Pancreas (tissue), 10 donors: ENCODE measurements around the gene AATK. TPM values are rescaled to one million over a fixed set of nuclear protein-coding genes. Genes with fewer than 3 reads are reported as not detected.
A peak's percentile ranks its signal among the peaks of the same experiment; 100 is the strongest.

Experiments
- ATAC-seq, 4 donors: fragments of 200-7000 bp; cut with Tn5 transposase; one replicate each; pipeline versions ENCODE4 v1.8.0 to v1.9.1; 2020; ENCODE audit warnings: mild to moderate bottlenecking in 4 of 4, moderate library complexity in 4 of 4
- DNase-seq, 6 donors: peaks; one replicate each; pipeline ENCODE4 v3.0.0-alpha.2; 2020
- FAIRE-seq: peaks from 2 replicates; lab custom pipeline; 2012; peaks lifted over from hg19 to GRCh38; lab: Jason Lieb, UNC
- H3K27ac ChIP-seq, 4 donors: fragments of 200-600 bp; sonication (generic); 1 replicate in 3 of 4; 2 replicates in 1 of 4; pipeline versions ENCODE4 v1.5.0 to v1.8.0; 2020
- H3K27me3 ChIP-seq, 4 donors: fragments of 200-600 bp; one replicate each; pipeline ENCODE4 v1.8.0; 2021
- H3K36me3 ChIP-seq, 3 donors: fragments of 200-600 bp; sonication (generic) in 1 of 3; one replicate each; pipeline versions ENCODE4 v1.5.0 to v1.8.0; 2020 to 2021
- H3K4me1 ChIP-seq, 3 donors: fragments of 200-600 bp; one replicate each; pipeline ENCODE4 v1.8.0; 2021
- H3K4me3 ChIP-seq, 4 donors: fragments of 200-600 bp; sonication (generic) in 2 of 4; one replicate each; pipeline versions ENCODE4 v1.5.0 to v1.8.0; 2020 to 2021
- H3K9me3 ChIP-seq, 4 donors: fragments of 200-600 bp; one replicate each; pipeline ENCODE4 v1.8.0; 2021
- CTCF ChIP-seq, 4 donors: fragments of 200-600 bp; sonication (generic) in 3 of 4; IDR thresholded peaks; one replicate each; pipeline versions ENCODE4 v1.5.0 to v1.8.0; 2021; ENCODE audit warnings: antibody characterized with exemption in 4 of 4
- WGBS, 2 donors: extraction: QIAGEN DNeasy Blood & Tissue Kit; methylation state at CpG; one replicate each; pipeline ENCODE4 v1.1.7; 2013; 5-methylcytosine and 5-hydroxymethylcytosine counted together
- intact Hi-C, 3 donors: fragments of 100-400 bp; cut with DNase I; formaldehyde crosslinking; loops; one replicate each; pipeline versions ENCODE4 v1.11.1 to v1.14.2; 2022
- polyA plus RNA-seq, 2 donors: library from polyadenylated mRNA; stranded (reverse); fragments of 200-250 nt; gene quantifications; one replicate each; pipeline ENCODE4 v1.2.3, GENCODE V29; 2013
- total RNA-seq, 6 donors: library from RNA; stranded (reverse); fragmentation: NEBNext Ultra II Directional in 4 of 6; extraction: Animal tissue kit (Norgen Biotek cat#: 25700) in 4 of 6; gene quantifications; one replicate each; pipeline versions ENCODE4 v1.2.1 to v1.2.4, GENCODE V29; 2021 to 2023
- donor health status: healthy with polysubstance abuse.
- donor health status: DM: no; HTN: no; CAD: no; lungs with moderate emphysema.
- donor health status: DM: no; HTN: no; CAD: no.
- donor health status: control.
- donor health status: control.
- donor health status: Bipolar disorder and iron deficiency.
- donor health status: DM: yes; HTN: yes; CAD: no.
- donor health status: DM: no; HTN: no; CAD: no.
- donor health status: DM: no; HTN: no; CAD: no.
- donor health status: DM: yes; HTN: yes; CAD: no.

Gene AATK
- total and polyA plus RNA-seq, 8 donors = 24.3 to 49.6 (median 30.1) TPM

- Histone ChIP-seq H3K4me3 (no peak overlapping the region), H3K27me3 (no peaks in the 10 kb centered on the region), H3K9me3 (no peaks in the 10 kb centered on the region), H3K4me1 (no peaks in the 10 kb centered on the region), H3K36me3 (no peaks in the 10 kb centered on the region), H3K27ac (no peak overlapping the region)
- FAIRE-seq (no peak), DNase-seq (peak in 1 of 6 donors; percentile 5), ATAC-seq (peak in 1 of 4 donors; percentile 8)
- WGBS, 2 donors = 73 to 79% methylated on average over 8 of the region's 8 CpGs
- TF ChIP-seq CTCF (IDR thresholded peaks at IDR 0.05) = no peak
- intact Hi-C loops = no loop called here
Observed at GRCh38 chr17:81171941-81172340, 5.9 kb upstream of the AATK start.

- H3K27ac ChIP-seq = no peak overlapping the region
- peak in 2 of 6 donors; percentile 29 to 60 for DNase-seq
- 76 to 77% methylated on average over 15 of the region's 15 CpGs for WGBS, 2 donors
- H3K36me3 ChIP-seq = no peaks in the 10 kb centered on the region
- H3K27me3 ChIP-seq = no peaks in the 10 kb centered on the region
- no peak for FAIRE-seq
- no peaks in the 10 kb centered on the region for H3K4me1 ChIP-seq
- TF ChIP-seq CTCF (IDR thresholded peaks at IDR 0.05) = no peak
- ATAC-seq = no peak
- no peaks in the 10 kb centered on the region for H3K9me3 ChIP-seq
- H3K4me3 ChIP-seq = no peak overlapping the region
- intact Hi-C loops = no loop called here
Observed at GRCh38 chr17:81170727-81171494, 4.9 kb upstream of the AATK start.

DNA sequence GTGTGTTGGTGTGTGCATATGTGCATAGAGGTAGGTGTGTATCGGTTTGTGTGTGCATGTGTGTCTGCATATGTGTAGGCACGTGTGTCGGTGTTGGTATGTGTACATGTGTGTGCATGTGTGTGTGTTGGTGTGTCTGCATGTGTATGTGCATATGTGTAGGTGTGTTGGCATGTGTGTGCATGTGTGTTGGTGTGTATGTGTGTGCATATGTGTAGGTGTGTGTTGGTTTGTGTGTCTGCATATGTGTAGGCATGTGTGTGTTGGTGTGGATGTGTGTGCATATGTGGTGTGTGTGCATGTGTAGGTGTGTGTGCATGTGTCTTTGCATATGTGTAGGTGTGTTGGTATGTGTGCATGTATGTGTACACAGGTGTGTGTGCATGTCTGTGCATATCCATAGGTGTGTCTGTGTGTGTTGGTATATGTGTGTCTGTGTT lies 3.9 kb upstream of the AATK start:
- H3K4me1 ChIP-seq = no peaks in the 10 kb centered on the region
- H3K27me3 ChIP-seq = no peaks in the 10 kb centered on the region
- no peak for TF ChIP-seq CTCF (IDR thresholded peaks at IDR 0.05)
- H3K27ac ChIP-seq = no peak overlapping the region
- no peak overlapping the region for H3K4me3 ChIP-seq
- FAIRE-seq = no peak
- 77 to 91% methylated on average over 3 of the region's 3 CpGs for WGBS, 2 donors
- H3K36me3 ChIP-seq = no peaks in the 10 kb centered on the region
- ATAC-seq = no peak
- intact Hi-C loops = no loop called here
- H3K9me3 ChIP-seq = no peaks in the 10 kb centered on the region
- no peak for DNase-seq

GRCh38 chr17:81167638-81168037 lies 1.6 kb upstream of the AATK start:
- H3K4me3 ChIP-seq = no peak overlapping the region
- FAIRE-seq = no peak
- peak in 2 of 6 donors; percentile 21 to 64 for DNase-seq
- no peaks in the 10 kb centered on the region for H3K9me3 ChIP-seq
- no peak for ATAC-seq
- intact Hi-C loops = no loop called here
- no peaks in the 10 kb centered on the region for H3K36me3 ChIP-seq
- 90 to 97% methylated on average over 7 of the region's 7 CpGs for WGBS, 2 donors
- H3K27ac ChIP-seq = no peak overlapping the region
- TF ChIP-seq CTCF (IDR thresholded peaks at IDR 0.05) = no peak
- H3K27me3 ChIP-seq = no peaks in the 10 kb centered on the region
- peaks cover 0 to 12% (median 11%) of the 10 kb centered on the region in 3 donors for H3K4me1 ChIP-seq

GRCh38 chr17:81167194-81167524 lies 1.1 kb upstream of the AATK start:
- 93 to 99% methylated on average over 4 of the region's 4 CpGs for WGBS, 2 donors
- DNase-seq (no peak), FAIRE-seq (no peak), ATAC-seq (no peak)
- no peaks in the 10 kb centered on the region for H3K27me3 ChIP-seq
- peaks cover 0 to 14% (median 14%) of the 10 kb centered on the region in 3 donors for H3K4me1 ChIP-seq
- intact Hi-C loops = no loop called here
- no peak overlapping the region for H3K27ac ChIP-seq
- no peak for TF ChIP-seq CTCF (IDR thresholded peaks at IDR 0.05)
- no peaks in the 10 kb centered on the region for H3K9me3 ChIP-seq
- no peak overlapping the region for H3K4me3 ChIP-seq
- H3K36me3 ChIP-seq = no peaks in the 10 kb centered on the region
